Cardiac septum (tissue), 1 donor: ENCODE measurements around the gene TBC1D25. TPM values are rescaled to one million over a fixed set of nuclear protein-coding genes. Genes with fewer than 3 reads are reported as not detected.

ENCODE experiments used
- DNase-seq: peaks from one replicate; pipeline ENCODE4 v3.0.0-alpha.2; 2020; ENCODE audit warnings: low spot score
- intact Hi-C: fragments of 100-400 bp; cut with DNase I; formaldehyde crosslinking; loops from one replicate; pipeline ENCODE4 v1.14.0; 2022
- total RNA-seq: library from RNA; stranded (reverse); fragmentation: NEBNext Ultra II Directional; extraction: Animal tissue kit (Norgen Biotek cat#: 25700); gene quantifications from one replicate; pipeline ENCODE4 v1.2.1, GENCODE V29; 2021
- donor health status: DM: no; HTN: no; CAD: no.

The TBC1D25 gene
- total RNA-seq, 1 donor from 2014 or later: 16.5 TPM

GRCh38 chrX:48591255-48591791, 51.8 kb downstream of the TBC1D25 start:
- DNase-seq: no peak
- intact Hi-C loops: no loop called here

GRCh38 chrX:48592971-48593370, 53.5 kb downstream of the TBC1D25 start:
- no peak for DNase-seq
- intact Hi-C loops: no loop called here

DNA sequence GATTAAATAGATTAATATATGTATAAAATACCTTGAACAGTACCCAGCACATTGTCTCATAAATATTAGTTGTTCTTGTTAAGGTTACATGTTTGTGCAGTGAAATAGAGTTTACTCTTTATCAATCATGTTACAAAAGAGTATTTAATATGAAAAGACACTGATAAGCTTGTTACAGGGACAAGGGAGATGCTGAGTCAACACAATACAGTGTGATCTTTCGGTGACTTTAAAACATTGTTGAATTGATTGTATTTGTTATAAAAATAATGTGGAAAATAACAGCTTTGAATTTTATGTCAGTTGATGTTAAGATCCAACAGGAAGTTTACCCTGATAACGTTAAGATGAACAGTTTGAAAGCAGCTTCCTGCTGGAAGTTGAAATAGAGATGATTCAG, 56.4 kb downstream of the TBC1D25 start:
- intact Hi-C loops: no loop called here
- no peak for DNase-seq

DNA sequence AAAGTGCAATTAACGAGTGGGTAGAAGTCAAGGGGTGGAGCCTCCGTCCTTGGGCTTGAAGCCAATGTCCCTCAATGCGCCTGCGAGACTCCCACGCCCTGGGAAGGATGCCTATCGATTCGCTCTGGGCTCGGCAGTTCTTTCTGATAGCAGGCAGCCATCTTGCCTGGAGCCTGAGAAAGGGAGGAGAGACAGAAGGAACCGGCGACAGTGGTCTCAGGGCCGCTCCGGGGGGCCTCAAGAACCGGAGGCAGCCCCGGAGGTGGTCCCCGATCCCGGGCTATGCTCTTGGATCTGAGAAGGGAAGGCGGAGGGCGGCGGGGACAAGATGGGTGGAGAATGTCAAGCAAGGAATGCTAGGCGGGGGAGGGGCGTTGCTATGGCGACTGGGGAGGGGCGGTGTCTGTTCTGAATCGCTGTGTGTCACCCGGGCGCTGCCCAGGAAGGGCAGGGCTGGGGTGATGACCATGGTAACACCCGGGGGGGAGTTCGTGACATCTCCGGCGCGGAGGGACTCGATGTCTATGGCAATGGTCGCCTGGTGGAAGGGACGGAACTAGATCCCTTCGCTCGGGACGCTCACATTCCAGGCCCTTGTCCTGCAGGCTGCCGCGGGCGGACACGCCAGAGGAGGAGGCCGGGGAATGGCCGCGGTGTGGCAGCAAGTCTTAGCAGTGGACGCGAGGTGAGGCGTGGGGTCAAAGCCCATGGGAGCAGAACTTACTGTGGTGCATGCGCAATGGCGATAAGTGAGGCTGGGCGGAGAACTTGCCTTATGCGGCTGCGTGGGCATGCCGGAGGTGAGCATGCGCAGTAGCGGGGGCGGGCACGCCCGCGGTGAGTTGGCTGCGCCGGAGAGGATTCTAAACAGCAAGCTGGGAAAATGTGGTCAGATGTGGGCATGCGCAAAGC, 58.1 kb downstream of the TBC1D25 start, which contains the start of gene WDR13:
Gene WDR13 (plus strand): TSS at position 140 of the 912 bp plus-strand sequence. CDS start 505 bp downstream, at position 645.
- DNase-seq: peak; percentile 95
- intact Hi-C loops: no loop called here

DNA sequence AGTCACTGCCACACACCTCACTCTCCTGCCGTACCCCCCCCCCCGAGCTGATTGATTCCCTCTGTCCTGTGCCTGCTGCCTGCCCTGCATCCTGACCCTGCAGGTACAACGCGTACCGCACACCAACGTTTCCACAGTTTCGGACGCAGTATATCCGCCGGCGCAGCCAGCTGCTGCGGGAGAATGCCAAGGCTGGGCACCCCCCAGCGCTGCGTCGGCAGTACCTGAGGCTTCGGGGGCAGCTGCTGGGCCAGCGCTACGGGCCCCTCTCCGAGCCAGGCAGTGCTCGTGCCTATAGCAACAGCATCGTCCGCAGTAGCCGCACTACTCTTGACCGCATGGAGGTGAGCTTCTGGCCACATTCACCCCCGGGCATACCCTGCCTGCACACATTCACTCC, 59.1 kb downstream of the TBC1D25 start:
- intact Hi-C loops: no loop called here
- DNase-seq: no peak

- intact Hi-C loops: no loop called here
- DNase-seq: no peak
Observed at GRCh38 chrX:48599341-48599740, 59.8 kb downstream of the TBC1D25 start.

DNA sequence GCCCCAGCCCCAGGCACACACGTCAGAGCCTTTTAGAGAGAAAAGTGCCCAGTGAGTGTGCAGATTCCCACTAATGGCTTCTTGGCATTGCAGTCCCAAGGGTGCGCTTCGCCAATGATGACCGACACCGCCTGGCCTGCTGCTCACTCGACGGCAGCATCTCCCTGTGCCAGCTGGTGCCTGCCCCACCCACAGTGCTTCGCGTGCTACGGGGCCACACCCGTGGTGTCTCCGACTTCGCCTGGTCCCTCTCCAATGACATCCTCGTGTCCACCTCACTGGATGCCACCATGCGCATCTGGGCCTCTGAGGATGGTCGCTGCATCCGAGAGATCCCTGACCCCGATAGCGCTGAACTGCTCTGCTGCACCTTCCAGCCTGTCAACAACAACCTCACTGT, 60.7 kb downstream of the TBC1D25 start:
- intact Hi-C loops: no loop called here
- DNase-seq: no peak

GRCh38 chrX:48601741-48602394, 62.4 kb downstream of the TBC1D25 start:
- intact Hi-C loops: no loop called here
- no peak for DNase-seq

DNA sequence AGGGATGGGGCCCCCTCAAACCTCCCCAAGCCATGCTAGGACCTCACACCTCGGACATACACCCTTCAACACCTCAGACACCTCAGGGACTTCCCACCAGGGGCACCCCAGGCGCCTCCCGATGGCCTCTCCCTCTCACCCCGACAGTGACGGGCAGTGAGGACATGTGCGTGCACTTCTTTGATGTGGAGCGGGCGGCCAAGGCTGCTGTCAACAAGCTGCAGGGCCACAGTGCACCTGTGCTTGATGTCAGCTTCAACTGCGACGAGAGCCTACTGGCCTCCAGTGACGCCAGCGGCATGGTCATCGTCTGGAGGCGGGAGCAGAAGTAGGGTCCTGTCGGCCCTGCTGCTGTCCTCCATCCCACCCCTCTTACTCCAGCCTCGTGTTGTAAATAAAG, 65.2 kb downstream of the TBC1D25 start:
- no peak for DNase-seq
- intact Hi-C loops: no loop called here

- intact Hi-C loops: no loop called here
- no peak for DNase-seq
Observed at GRCh38 chrX:48606091-48606490, 66.6 kb downstream of the TBC1D25 start.

DNA sequence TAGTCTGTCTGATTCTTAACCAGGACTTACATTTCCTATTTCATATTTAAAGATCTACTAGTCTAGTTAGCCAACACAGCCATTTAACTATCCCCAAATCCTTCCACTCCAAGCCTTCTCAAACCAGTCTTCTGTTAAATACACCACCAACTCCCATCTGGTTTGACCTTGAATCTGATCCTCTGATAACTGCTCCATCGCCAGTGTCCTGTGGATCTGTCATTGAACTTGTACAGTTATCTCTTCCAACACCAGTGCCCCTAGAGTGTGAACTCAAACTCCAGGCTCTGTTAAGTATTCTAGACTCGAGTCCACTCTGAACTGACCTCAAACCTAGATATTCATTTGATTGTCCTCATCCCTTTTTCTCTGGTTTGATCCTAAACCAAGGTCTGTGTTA, 72.2 kb downstream of the TBC1D25 start:
- intact Hi-C loops: no loop called here
- no peak for DNase-seq

Other genes with a start within 250 kb of the TBC1D25 start
- not detected for gene SSX3, start 183.0 kb upstream of the TBC1D25 start, total RNA-seq
- gene SSX4, start 156.2 kb upstream of the TBC1D25 start, total RNA-seq: not detected
- not detected for gene SSX4B, start 127.8 kb upstream of the TBC1D25 start, total RNA-seq
- gene SLC38A5, start 69.5 kb upstream of the TBC1D25 start, total RNA-seq: 2.2 TPM
- 18.8 TPM for gene FTSJ1, start 63.5 kb upstream of the TBC1D25 start, total RNA-seq
- 12.9 TPM for gene PORCN, start 30.7 kb upstream of the TBC1D25 start, total RNA-seq
- 38.6 TPM for gene EBP, start 17.9 kb upstream of the TBC1D25 start, total RNA-seq
- 96.9 TPM for gene RBM3, start 34.8 kb downstream of the TBC1D25 start, total RNA-seq
- gene WDR13, start 57.8 kb downstream of the TBC1D25 start, total RNA-seq: 170 TPM
- 2.8 TPM for gene WAS, start 144.1 kb downstream of the TBC1D25 start, total RNA-seq
- 2.5 TPM for gene SUV39H1, start 157.0 kb downstream of the TBC1D25 start, total RNA-seq
- not detected for gene GLOD5, start 222.0 kb downstream of the TBC1D25 start, total RNA-seq
- gene GATA1, start 246.9 kb downstream of the TBC1D25 start, total RNA-seq: not detected